NCI-H146 treated with DMSO at 0.1 percent for 48 hours (cell line): ENCODE results near the gene SRGAP1.

Experiments
- DNase-seq: peaks from one replicate; lab custom pipeline; 2025; ENCODE audit not compliant: unreplicated experiment; lab: John Stamatoyannopoulos, UW

Gene SRGAP1

DNA sequence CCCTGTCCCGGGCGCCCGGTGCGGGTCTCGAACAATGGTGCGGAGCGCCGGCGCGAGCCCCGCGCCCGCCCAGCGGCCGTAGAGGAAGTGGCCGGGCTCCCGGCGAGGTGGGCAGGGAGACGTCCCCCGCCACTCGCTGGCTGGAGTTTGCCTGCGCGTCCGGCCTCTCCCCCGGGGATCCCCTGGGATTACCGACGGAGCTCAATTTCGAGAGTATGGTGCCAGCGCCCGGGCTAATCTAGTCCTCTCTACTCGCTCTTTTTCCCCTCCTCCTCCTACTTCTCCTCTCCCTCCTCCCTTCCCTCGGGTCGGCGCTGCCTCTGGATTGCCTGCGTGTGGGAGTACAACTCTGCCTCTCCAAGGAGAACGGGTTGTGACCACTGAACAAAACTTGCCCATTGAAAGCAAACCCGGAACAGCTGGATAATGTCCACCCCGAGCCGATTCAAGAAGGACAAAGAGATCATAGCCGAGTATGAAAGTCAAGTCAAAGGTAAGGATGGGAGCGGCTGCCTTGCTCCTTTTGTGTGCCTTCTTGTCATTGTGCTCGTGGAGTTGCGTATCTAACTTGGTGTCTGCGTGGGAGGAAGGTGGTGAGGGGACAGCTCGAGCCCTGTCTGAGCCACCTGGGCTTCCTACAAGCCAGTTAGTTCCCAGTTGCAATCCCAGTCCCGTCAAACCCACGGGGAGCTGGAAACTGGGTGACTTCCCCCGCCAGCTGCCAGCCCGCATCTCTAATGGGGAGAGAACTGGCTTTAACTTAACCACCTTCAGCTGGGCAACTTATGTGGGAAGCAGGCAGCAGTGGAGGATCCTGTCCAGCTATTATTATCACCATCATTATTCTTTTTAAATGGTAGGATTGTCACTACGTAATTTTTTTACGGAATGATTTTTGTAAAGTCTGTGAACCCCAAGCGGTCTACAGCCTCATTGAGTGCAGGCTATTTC lies at the start of gene SRGAP1:
SRGAP1 (plus strand) TSS at position 310 of the 951 bp plus-strand sequence; CDS start at position 427, 117 bp downstream.
- peak; percentile 51 for DNase-seq

DNA sequence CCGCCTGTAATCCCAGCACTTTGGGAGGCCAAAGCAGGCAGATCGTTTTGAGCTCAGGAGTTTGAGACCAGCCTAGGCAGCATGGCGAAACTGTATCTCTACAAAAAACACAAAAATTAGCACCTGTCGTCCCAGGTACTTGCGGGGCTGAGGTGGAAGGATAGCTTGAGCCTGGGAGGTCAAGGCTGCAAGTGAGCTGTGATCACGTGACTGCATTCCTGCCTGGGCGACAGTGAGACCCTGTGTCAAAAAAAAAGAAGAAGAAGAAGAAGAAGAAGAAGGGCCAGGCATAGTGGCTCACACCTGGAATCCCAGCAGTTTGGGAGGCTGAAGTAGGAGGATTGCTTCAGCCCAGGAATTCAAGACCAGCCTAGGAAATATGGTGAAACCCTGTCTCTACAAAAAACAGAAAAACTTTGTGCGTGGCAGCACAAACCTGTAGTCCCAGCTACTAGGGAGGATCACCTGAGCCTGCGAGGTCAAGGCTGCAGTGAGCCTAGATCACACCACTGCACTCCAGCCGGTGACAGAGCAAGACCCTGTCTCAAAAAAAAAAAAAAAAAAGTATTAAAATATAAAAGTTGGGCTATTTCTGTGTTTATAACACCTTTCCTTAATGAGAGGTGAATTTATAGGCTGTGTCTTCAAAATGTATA lies 49.3 kb upstream of the SRGAP1 start:
- DNase-seq: no peak

- DNase-seq: no peak
These were observed 48.6 kb upstream of the SRGAP1 start for GRCh38 chr12:63795944-63796343.

- DNase-seq: peak; percentile 48
These were observed 42.4 kb upstream of the SRGAP1 start for GRCh38 chr12:63802012-63802608.

DNA sequence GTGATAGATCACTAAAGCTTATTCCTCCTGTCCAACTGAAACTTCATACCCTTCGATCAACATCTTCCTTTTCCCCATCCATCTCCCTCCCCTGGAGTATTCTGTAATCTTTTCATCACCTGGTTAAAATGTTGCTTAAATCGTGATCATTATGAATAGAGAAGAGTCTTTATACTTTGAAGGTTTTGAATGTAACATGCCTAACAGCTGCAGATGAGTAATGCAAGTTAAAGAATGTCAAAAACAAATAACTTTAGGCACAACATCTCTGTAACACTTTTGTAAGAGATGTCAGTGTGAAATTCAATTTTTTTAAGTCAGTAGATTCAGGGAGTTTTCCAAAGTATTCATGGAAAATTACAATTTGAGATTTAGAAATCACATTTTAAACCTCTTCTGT lies 39.8 kb upstream of the SRGAP1 start:
- DNase-seq: no peak

DNA sequence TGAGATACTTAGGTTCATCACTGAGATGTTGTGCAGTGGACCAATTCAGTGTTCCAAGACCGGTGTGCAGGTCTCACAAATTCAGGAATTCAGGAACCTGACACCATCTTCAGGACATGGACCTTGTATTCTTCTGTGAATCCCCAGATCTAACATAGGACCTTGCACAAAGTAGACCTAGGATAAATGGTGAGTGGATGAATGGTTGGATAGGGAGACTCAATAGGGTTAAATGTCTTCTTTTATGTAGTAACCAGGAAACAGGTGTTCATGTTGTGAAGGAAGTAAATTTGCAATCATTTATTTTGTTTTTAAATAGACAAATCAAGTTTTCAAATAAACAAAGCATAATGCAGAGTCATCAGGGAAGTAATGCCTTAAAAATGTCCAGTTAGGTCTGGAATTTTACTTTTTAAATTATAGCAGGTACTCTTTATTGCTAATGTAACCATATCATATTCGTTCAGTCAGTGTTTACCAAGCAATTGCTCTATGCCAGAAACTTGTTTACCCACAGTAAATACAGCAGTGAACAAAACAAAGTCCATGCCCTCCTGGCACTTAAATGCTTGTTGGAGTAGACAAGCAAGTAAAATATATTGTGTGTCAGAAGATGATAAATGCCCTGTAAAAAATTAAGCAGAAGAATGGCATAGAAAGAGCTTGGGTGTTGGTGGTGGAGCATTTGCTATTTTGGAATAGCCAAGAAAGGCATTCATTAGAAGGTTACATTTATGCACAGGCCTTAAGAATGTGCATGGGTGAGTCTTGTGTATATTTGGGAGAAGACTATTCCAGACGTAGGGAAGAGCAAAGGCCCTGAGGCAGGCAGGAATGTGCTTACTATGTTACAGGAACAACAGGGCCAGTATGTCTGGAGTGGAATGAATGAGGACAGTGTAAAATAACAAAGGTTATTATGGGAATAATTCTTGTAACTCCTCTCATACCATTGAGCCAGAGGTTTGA lies 38.5 kb upstream of the SRGAP1 start:
- DNase-seq: peak; percentile 92

DNA sequence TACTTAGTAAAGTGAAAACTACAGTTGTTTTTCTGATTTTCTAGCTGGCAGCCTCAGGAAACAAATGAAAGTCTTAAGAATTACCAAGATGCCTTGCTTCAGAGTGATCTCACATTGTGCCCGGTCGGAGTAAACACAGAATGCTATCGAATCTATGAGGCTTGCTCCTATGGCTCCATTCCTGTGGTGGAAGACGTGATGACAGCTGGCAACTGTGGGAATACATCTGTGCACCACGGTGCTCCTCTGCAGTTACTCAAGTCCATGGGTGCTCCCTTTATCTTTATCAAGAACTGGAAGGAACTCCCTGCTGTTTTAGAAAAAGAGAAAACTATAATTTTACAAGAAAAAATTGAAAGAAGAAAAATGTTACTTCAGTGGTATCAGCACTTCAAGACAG lies 35.9 kb upstream of the SRGAP1 start:
- DNase-seq: no peak

DNA sequence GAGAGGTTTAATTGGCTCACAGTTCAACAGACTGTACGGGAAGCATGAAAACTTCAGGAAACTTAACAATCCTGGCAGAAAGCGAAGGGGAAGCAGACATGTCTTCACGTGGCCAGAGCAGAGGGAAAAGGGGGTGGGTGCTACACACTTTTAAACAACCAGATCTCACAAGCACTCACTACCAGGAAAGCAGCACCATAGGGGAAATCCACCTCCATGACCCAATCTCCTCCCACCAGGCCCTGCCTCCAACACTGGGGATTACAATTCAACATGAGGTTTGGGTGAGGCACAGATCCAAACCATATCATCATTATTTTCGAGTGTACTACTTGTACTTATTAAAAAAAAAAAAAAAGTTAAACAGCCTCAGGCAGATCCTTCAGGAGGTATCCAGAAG lies 34.9 kb upstream of the SRGAP1 start:
- DNase-seq: no peak

DNA sequence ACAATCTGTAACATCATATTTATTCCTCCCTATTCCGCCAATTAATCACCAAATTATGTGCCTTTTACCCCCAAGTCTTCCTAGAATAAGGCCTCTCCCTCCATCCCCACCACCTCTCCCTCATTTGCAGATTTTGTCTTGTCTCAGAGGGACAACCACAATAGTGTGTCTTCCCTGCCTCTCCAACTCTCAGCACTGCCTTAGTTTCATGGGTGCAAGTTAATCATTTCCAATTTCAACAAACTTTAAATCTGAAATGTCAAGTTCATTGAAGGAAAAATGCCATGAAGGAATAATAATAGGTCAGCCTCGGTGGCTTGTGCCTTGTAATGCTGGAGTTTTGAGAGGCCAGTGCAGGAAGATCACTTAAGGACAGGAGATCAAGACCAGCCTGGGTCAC lies 33.2 kb upstream of the SRGAP1 start:
- DNase-seq: no peak

- no peak for DNase-seq
These were observed 32.7 kb upstream of the SRGAP1 start for GRCh38 chr12:63811755-63812154.

DNA sequence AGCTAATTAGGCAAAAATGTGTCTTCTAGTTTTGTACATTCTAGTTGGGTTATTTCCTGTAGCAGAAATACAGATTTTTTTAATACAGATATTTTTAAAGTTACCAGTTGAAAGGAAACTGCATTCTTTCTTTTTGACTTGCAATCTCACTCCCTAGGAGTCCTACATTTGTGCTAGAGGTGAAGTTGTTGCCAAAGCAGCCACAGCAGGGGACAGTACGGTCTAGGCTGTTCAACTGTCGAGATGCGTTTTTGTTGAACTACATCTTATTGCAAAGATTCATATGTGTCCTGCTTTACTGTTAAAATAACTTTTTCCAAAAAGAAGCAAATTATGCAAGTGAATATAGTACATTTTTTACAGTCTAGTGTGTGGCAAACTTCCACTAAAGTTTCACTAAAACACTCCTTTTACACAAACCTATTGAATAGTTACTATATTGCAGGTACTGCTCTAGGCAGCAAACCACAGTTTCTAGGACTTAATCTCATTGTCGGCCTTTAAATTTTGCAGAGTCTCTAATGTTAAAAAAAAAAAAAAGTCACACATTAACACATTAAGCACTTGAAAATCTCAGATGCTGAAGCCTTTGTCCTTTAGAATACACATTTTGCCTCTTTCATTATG lies 30.2 kb upstream of the SRGAP1 start:
- no peak for DNase-seq

DNA sequence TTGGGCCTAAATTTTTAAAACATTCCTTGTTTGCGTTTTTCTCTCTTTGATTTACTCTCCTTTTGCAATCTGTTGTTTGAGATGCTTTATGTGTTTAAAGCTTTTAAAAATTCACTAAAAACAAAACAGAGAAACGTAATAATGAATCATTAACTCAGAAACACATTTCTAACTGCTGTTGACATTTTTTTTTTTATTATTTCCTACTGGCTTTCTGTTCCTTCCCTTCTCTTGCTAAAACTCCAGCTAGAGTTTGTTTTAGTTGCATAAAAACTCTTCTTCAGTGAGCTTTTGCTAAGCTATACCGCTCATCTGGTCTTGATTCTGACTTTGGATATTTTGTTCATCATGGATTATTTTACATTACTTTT lies 29.0 kb upstream of the SRGAP1 start:
- no peak for DNase-seq

GRCh38 chr12:63816031-63816430 lies 28.5 kb upstream of the SRGAP1 start:
- DNase-seq: no peak

DNA sequence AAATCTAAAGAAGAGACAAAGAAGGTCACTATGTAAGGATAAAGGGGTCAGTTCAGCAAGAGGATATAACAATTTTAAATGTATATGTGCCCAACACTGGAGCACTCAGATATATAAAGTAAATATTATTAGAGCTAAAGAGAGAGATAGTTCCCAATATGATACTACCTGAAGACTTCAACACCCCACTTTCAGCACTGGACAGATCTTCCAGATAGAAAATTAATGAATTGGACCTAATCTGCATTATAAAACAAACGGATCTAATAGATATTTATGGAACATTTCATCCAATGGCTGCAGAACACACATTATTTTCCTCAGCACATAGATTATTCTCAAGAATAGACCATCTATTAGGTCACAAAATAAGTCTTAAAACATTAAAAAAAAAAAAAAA lies 24.1 kb upstream of the SRGAP1 start:
- no peak for DNase-seq

- no peak for DNase-seq
These were observed 22.7 kb upstream of the SRGAP1 start for GRCh38 chr12:63821781-63822251.

DNA sequence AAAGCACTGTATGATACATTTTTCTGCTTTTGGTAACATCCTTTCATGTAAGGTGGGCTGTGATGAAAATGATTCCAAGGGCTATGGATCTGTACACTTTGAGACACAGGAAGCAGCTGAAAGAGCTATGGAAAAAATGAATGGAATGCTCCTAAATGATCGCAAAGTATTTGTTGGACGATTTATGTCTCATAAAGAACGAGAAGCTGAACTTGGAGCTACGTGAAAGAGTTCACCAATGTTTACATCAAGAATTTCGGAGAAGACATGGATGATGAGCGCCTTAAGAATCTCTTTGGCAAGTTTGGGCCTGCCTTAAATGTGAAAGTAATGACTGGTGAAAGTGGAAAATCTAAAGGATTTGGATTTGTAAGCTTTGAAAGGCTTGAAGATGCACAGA lies 22.1 kb upstream of the SRGAP1 start:
- no peak for DNase-seq

GRCh38 chr12:63823040-63823439 lies 21.5 kb upstream of the SRGAP1 start:
- DNase-seq: no peak

DNA sequence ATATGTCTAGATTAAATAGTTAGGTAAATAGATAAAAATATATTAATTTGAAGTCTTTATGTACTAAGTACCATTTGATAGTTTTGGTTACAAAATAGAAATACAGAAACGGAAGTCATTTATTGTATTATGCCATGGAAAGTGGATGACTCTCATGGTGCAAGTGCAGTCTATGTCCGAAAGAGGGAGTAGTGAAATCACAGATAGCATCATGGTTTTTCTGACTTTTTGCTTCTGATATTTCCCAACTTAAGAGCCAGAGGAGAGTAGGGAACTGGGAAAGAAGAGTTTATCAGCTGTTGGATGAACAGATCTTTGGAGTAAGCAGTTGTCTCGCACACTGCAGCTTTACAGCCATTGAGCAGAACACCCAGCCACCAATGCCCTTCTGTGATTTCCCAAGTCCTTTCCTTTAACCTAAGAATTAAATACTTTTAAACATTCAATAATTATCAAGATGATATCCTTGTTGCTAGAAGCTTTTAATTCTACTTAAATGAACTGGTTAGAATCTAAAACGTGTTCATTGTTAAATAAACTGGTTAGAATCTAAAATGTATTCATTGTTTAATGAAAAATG lies 18.4 kb upstream of the SRGAP1 start:
- DNase-seq: peak; percentile 72

DNA sequence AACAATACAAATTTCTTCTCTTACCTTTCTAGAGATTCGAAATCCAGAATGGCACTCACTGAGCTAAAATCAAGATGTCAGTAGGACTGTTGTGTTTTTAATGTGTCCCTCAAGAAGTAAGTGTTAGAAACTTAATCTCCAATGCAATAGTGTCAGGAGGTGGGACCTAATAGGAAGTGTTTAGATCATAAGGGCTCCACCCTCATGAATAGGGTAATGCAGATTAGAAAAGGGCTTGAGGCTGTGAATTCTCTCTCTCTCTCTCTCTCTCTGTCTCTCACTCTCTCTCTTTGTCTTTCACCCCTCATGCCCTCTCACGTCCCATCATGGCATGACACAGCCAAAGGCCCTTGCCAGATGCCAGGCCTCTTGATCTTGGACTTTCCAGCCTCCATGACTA lies 15.6 kb upstream of the SRGAP1 start:
- no peak for DNase-seq

DNA sequence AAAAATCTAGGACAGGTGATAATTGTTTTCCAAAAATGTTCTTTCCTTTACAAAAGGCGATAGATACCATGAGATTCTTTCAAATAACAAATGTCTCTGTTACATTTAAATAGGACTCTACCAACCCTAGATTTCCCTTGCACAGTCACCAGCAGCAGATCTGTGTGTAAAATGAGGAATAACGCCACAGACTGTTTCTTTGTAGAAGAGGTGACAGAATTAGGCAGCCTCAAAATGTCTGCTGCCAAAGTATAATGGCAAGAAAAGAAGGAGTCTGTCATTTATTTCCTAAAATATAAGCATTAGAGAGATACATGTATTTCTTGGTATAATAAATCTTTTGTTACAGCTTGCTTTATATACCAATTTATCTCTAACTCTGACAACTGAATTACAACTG lies 8.5 kb upstream of the SRGAP1 start:
- DNase-seq: no peak
